NCI-H510A (cell line): ENCODE measurements around the gene ARHGAP12.

Experiments used
- DNase-seq: peaks from one replicate; lab custom pipeline; 2025; lab: John Stamatoyannopoulos, UW

ARHGAP12 gene

GRCh38 chr10:31949266-31949665, 20.6 kb upstream of the ARHGAP12 start:
- no peak for DNase-seq

- no peak for DNase-seq
These were observed 19.4 kb upstream of the ARHGAP12 start for GRCh38 chr10:31948021-31948420.

GRCh38 chr10:31947144-31947926, 18.7 kb upstream of the ARHGAP12 start:
- no peak for DNase-seq

GRCh38 chr10:31945392-31945791, 16.8 kb upstream of the ARHGAP12 start:
- DNase-seq, result no peak

GRCh38 chr10:31944071-31944433, 15.4 kb upstream of the ARHGAP12 start:
- DNase-seq, result no peak

GRCh38 chr10:31942892-31943291, 14.3 kb upstream of the ARHGAP12 start:
- DNase-seq, result no peak

- DNase-seq, result no peak
These were observed 13.8 kb upstream of the ARHGAP12 start for GRCh38 chr10:31942435-31942834.

- no peak for DNase-seq
These were observed 12.4 kb upstream of the ARHGAP12 start for GRCh38 chr10:31940839-31941653.

GRCh38 chr10:31939797-31940708, 11.4 kb upstream of the ARHGAP12 start:
- no peak for DNase-seq

GRCh38 chr10:31937371-31937770, 8.7 kb upstream of the ARHGAP12 start:
- DNase-seq, result no peak

- DNase-seq, result no peak
These were observed 8.3 kb upstream of the ARHGAP12 start for GRCh38 chr10:31936933-31937332.

- DNase-seq, result no peak
These were observed 7.5 kb upstream of the ARHGAP12 start for GRCh38 chr10:31936086-31936485.

- no peak for DNase-seq
These were observed 7.0 kb upstream of the ARHGAP12 start for GRCh38 chr10:31935678-31936077.

GRCh38 chr10:31932838-31933237, 4.2 kb upstream of the ARHGAP12 start:
- DNase-seq, result no peak

GRCh38 chr10:31930856-31931255, 2.2 kb upstream of the ARHGAP12 start:
- DNase-seq, result no peak

- no peak for DNase-seq
These were observed 1.6 kb upstream of the ARHGAP12 start for GRCh38 chr10:31930023-31930751.

GRCh38 chr10:31929261-31930022, 811 bp upstream of the ARHGAP12 start:
- DNase-seq, result peak; percentile 11

GRCh38 chr10:31927884-31928548, 615 bp downstream of the ARHGAP12 start:
- no peak for DNase-seq

GRCh38 chr10:31927565-31927883, 1.1 kb downstream of the ARHGAP12 start:
- DNase-seq, result no peak

GRCh38 chr10:31926765-31927564, 1.7 kb downstream of the ARHGAP12 start:
- DNase-seq, result no peak
